Endodermal cell (in vitro differentiated cells): ENCODE results near the gene FNBP1L. TPM values are rescaled to one million over a fixed set of nuclear protein-coding genes. Genes with fewer than 3 reads are reported as not detected.
A peak's percentile ranks its signal among the peaks of the same experiment; 100 is the strongest.

Experiments
- DNase-seq: peaks from one replicate; pipeline ENCODE4 v3.0.0-alpha.2; 2017
- H3K27ac ChIP-seq: 2 replicates; pipeline ENCODE4 v1.5.1; 2013; ENCODE audit warnings: mild to moderate bottlenecking, low read depth, low read length, moderate library complexity
- H3K27me3 ChIP-seq: 2 replicates; pipeline ENCODE4 v1.6.1; 2013; ENCODE audit warnings: mild to moderate bottlenecking, low read length, moderate library complexity; ENCODE audit not compliant: insufficient read depth, control insufficient read depth, poor library complexity, severe bottlenecking
- H3K36me3 ChIP-seq: 2 replicates; pipeline ENCODE4 v1.7.0; 2013; ENCODE audit warnings: mild to moderate bottlenecking, low read length, moderate library complexity; ENCODE audit not compliant: control insufficient read depth, insufficient read depth
- H3K4me1 ChIP-seq: one replicate; pipeline ENCODE4 v1.7.0; 2013; ENCODE audit warnings: low read length; ENCODE audit not compliant: control insufficient read depth, insufficient read depth
- H3K4me3 ChIP-seq: 2 replicates; pipeline ENCODE4 v1.5.1; 2013; ENCODE audit warnings: mild to moderate bottlenecking, low read length, moderate library complexity
- H3K9ac ChIP-seq: 2 replicates; pipeline ENCODE4 v1.6.1; 2013; ENCODE audit warnings: mild to moderate bottlenecking, low read length, moderate library complexity; ENCODE audit not compliant: poor library complexity, severe bottlenecking; ENCODE audit errors: extremely low read depth
- H3K9me3 ChIP-seq: 2 replicates; pipeline ENCODE4 v1.6.1; 2013; ENCODE audit warnings: mild to moderate bottlenecking, low read length, moderate library complexity; ENCODE audit not compliant: control insufficient read depth
- H3K27ac Mint-ChIP-seq: 2 replicates; pipeline ENCODE4 v1.8.0; 2020; ENCODE audit warnings: mixed read lengths
- H3K27me3 Mint-ChIP-seq: 2 replicates; pipeline ENCODE4 v1.8.0; 2021; ENCODE audit warnings: mild to moderate bottlenecking, mixed read lengths; ENCODE audit not compliant: insufficient read depth
- H3K36me3 Mint-ChIP-seq: 2 replicates; pipeline ENCODE4 v1.8.0; 2020; ENCODE audit warnings: low read depth, mixed read lengths
- H3K4me1 Mint-ChIP-seq: 2 replicates; pipeline ENCODE4 v1.8.0; 2020; ENCODE audit warnings: mixed read lengths
- H3K4me3 Mint-ChIP-seq: 2 replicates; pipeline ENCODE4 v1.8.0; 2020; ENCODE audit warnings: mild to moderate bottlenecking, moderate library complexity, mixed read lengths
- H3K9me3 Mint-ChIP-seq: 2 replicates; pipeline ENCODE4 v1.8.0; 2020; ENCODE audit warnings: mild to moderate bottlenecking, mixed read lengths
- WGBS, 2 experiments: methylation state at CpG; one replicate each; pipeline versions ENCODE4 v1.1.5 to v1.1.7; 2013; ENCODE audit warnings: missing lambda C conversion rate in 2 of 2, mixed read lengths in 1 of 2; ENCODE audit not compliant: insufficient coverage in 1 of 2, insufficient read length in 1 of 2; 5-methylcytosine and 5-hydroxymethylcytosine counted together
- total RNA-seq, 2 donors: library from RNA; stranded (reverse); fragmentation: NEBNext Ultra II Directional in 1 of 2; extraction: Animal tissue kit (Norgen Biotek cat#: 25700) in 1 of 2; gene quantifications; 2 replicates in 1 of 2; 3 replicates in 1 of 2; pipeline ENCODE4 v1.2.1, GENCODE V29; 2021
- TF ChIP-seq, protein P1 (sequence below): fragments of 200-600 bp; sonication (generic); conservative IDR thresholded peaks from 2 replicates; pipeline ENCODE4 v1.5.0; 2021; ENCODE audit warnings: antibody characterized with exemption, mild to moderate bottlenecking

Gene FNBP1L
- total RNA-seq, 2 donors from 2014 or later: 96.8 to 107 TPM

DNA sequence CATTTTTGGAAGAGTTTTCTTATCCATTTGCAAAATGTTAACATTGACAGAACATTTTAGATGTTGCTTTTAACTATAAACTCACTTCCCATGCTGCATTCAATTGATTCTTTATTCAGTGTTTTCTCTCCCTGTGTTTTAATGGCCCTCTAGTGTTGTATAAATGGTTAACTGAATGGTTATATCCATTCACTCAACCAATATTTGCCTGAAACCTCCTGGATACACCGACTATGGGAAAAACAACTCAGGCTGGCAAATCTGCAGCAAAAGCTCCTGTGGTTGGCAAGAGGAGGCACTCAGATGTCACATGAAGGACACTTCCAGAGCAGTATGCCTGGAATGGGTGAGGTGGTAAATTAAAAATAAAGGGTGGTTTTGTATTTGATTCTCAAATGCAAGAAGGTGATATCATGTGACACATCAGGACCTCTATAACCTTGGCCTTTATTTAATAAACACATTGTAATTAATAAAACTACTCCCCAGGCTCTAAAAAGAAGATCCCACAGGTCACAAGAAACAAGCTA, 126.1 kb downstream of the FNBP1L start:
- 100% methylated on average over 1 of the region's 1 CpG; no CpG with 5 or more reads in 1 of the 2 experiments for WGBS, 2 experiments
- Histone ChIP-seq H3K9ac (no peak overlapping the region), H3K4me3 (no peak overlapping the region), H3K4me1 (no peaks in the 10 kb centered on the region), H3K9me3 (no peaks in the 10 kb centered on the region), H3K27me3 (no peaks in the 10 kb centered on the region), H3K27ac (no peak overlapping the region), H3K36me3 (peaks cover 96% of the 10 kb centered on the region)
- no peaks in the 10 kb centered on the region for H3K27me3 Mint-ChIP-seq
- no peaks in the 10 kb centered on the region for H3K4me1 Mint-ChIP-seq
- H3K27ac Mint-ChIP-seq: peak overlapping the region; percentile 89
- peaks cover 82% of the 10 kb centered on the region for H3K36me3 Mint-ChIP-seq
- H3K4me3 Mint-ChIP-seq: no peak overlapping the region
- TF ChIP-seq, protein P1, sequence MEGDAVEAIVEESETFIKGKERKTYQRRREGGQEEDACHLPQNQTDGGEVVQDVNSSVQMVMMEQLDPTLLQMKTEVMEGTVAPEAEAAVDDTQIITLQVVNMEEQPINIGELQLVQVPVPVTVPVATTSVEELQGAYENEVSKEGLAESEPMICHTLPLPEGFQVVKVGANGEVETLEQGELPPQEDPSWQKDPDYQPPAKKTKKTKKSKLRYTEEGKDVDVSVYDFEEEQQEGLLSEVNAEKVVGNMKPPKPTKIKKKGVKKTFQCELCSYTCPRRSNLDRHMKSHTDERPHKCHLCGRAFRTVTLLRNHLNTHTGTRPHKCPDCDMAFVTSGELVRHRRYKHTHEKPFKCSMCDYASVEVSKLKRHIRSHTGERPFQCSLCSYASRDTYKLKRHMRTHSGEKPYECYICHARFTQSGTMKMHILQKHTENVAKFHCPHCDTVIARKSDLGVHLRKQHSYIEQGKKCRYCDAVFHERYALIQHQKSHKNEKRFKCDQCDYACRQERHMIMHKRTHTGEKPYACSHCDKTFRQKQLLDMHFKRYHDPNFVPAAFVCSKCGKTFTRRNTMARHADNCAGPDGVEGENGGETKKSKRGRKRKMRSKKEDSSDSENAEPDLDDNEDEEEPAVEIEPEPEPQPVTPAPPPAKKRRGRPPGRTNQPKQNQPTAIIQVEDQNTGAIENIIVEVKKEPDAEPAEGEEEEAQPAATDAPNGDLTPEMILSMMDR: no peak
- peak; percentile 32 for DNase-seq
- H3K9me3 Mint-ChIP-seq: no peaks in the 10 kb centered on the region

DNA sequence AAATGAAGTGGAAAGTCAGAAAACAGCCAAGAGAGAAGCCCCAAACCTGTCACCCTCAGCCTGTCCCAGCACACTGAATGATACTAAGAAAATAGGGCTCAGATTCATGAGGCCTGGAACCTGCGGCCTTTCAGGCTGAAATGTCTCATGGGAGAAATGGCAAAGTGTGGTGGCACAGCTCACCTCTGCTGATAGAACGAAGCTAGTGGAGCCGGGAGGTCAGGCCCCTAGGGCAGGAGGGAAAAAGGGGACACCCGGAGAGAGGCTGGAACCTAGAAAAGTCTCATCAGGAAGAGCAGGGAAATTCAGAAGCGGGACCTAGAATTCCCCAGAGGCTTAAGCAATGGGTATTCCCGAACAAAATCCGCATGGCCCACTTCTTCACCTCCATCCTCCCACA, 126.6 kb downstream of the FNBP1L start:
- DNase-seq: peak; percentile 43
- H3K36me3 Mint-ChIP-seq: peaks cover 82% of the 10 kb centered on the region
- Histone ChIP-seq H3K36me3 (peaks cover 96% of the 10 kb centered on the region), H3K4me3 (no peak overlapping the region), H3K9ac (no peak overlapping the region), H3K27ac (no peak overlapping the region), H3K9me3 (no peaks in the 10 kb centered on the region), H3K4me1 (no peaks in the 10 kb centered on the region), H3K27me3 (no peaks in the 10 kb centered on the region)
- peak overlapping the region; percentile 89 for H3K27ac Mint-ChIP-seq
- TF ChIP-seq, protein P1: no peak
- no peaks in the 10 kb centered on the region for H3K4me1 Mint-ChIP-seq
- 80 to 97% methylated on average over 1 to 7 of the region's 7 CpGs for WGBS, 2 experiments
- no peak overlapping the region for H3K4me3 Mint-ChIP-seq
- H3K9me3 Mint-ChIP-seq: no peaks in the 10 kb centered on the region
- no peaks in the 10 kb centered on the region for H3K27me3 Mint-ChIP-seq

DNA sequence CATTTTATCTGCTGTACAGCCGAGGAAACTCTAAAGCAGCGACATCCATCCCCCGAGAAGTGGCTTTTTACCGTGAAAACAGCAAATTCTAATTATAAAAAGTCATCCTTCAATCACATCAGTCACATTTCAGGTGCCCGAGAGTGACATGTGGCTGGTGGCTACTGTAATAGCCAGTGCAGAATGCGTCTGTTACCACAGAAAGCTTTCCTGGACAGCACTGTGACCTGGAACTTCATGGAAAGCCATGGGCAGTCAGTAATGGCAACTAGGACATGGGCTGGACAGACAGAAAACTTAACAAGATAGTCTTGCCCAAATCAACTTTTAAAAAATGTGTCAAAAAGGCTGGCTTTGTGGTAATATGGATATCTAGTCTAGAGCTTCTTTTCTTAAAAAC, 127.1 kb downstream of the FNBP1L start:
- Mint-ChIP-seq H3K4me1 (no peaks in the 10 kb centered on the region), H3K36me3 (peaks cover 80% of the 10 kb centered on the region), H3K4me3 (no peak overlapping the region), H3K27me3 (no peaks in the 10 kb centered on the region), H3K9me3 (no peaks in the 10 kb centered on the region), H3K27ac (no peak overlapping the region)
- no peak overlapping the region for H3K9ac ChIP-seq
- TF ChIP-seq, protein P1: no peak
- H3K9me3 ChIP-seq: no peaks in the 10 kb centered on the region
- DNase-seq: peak; percentile 41
- no peaks in the 10 kb centered on the region for H3K27me3 ChIP-seq
- peaks cover 96% of the 10 kb centered on the region for H3K36me3 ChIP-seq
- no peaks in the 10 kb centered on the region for H3K4me1 ChIP-seq
- no peak overlapping the region for H3K4me3 ChIP-seq
- peak overlapping the region; percentile 93 for H3K27ac ChIP-seq
- 93 to 94% methylated on average over 4 to 6 of the region's 6 CpGs for WGBS, 2 experiments
